HG02610 (cell line): ENCODE results near the gene SLC4A8.
"Not testable (repeated sequence)": the region's sequence is repeated elsewhere in the genome, so short reads cannot be mapped to it uniquely, and the experiment has no call there.

Experiments used
- ATAC-seq: cut with Tn5 transposase; IDR thresholded peaks from one replicate; pipeline ENCODE4 v1.9.1; 2021; ENCODE audit warnings: mild to moderate bottlenecking, moderate library complexity; ENCODE audit not compliant: unreplicated experiment

SLC4A8 gene

DNA sequence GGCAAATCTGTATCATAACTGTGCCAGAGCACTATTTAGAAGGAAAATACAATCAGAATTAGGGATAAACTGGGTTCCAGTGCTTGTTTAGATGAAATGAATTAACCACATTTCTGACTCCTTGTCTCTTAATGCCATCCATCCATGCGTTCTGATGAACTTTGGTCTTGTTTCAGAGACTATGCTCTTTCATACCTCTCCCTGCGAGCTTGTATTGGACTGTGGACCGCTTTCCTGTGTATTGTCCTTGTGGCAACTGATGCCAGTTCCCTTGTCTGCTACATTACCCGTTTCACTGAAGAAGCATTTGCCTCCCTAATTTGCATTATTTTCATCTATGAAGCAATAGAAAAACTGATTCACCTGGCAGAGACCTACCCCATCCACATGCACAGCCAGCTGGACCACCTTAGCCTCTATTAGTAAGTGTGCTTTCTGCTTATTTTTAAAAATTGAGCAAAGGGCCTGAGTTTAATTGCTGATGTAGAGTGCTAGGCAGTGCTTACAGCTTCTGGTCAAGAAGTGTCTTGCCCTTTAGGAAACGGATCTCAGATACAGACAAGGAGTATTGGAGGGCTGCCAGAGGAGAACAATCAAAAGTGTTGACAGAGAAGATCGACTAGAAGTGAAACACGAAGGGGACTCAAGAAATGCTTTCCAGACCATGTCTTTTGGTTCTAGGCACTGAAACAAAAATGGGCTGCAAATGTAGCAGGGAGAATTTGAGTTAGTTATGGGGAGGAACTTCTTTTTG is 46.7 kb downstream of the SLC4A8 start:
- ATAC-seq = no peak

DNA sequence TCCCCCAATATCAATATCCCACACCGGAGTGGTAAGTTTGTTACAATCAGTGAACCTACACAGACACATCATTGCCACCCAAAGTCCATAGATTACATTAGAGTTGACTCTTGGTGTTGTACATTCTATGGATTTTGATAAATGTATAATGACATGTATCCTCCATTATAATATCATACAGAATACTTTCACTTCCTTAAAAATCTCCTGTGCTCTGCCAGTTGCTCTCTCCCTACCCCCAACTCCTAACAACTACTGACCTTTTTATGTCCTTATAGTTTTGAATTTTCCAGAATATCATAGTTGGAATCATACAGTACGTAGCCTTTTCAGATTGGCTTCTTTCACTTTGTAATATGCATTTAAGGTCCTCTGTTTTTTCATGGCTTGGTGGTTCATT is 48.4 kb downstream of the SLC4A8 start:
- no peak for ATAC-seq

DNA sequence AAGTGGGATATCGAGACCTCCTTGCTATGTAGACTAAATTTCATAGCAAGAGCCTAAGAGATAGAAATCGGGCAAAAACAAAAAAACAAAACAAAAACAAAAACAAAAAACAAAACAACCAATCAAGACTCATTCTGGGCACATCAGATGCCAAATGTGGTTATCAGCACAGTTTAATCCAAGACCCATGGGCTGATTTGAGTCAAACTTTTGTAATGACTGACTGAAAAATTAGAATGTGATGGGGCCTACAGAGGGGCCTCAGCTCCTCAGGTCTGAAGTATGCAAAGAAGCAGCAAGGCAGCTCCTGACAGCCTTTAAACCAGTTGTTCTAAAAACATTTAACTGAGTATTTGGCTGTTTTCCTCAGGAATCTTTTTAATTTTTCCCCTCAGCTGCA is 49.3 kb downstream of the SLC4A8 start:
- no peak for ATAC-seq

DNA sequence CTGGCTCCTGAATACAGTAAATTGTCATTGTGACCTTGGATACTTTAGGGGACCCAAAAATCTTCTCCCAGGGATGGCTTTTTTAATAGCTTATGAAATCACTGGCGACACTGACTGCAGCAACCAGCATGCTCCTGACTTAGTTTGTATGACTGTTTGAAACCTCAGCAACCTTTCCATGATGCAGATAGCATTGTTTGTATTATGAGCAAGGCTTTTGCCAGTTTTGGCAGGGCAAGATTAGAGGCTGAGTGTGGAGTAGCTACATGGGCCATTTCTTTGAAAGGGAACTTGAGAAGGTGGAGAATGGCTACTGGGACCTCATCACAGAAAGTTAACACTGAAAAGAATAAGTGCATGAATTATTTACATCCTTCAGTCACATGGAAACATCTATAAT is 50.9 kb downstream of the SLC4A8 start:
- ATAC-seq = no peak

DNA sequence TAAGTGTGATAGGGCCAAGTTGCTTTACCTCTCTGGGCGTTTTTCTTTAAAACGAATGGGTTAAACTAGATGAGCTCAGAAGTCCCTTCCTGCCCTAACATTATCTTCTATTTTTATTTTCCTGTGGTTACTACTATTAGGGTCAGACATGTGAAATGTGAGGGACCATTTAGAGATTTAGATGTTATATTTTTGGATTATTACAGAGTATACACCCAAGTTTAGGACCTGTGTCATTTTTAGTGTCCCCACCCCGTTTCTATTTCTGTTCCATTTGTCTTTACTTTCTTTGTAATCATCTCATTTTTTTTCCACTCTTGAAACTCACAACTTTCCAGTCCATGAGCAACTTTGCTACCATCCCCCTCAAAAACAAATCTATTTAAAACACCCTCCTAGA is 56.3 kb downstream of the SLC4A8 start:
- ATAC-seq = no peak

DNA sequence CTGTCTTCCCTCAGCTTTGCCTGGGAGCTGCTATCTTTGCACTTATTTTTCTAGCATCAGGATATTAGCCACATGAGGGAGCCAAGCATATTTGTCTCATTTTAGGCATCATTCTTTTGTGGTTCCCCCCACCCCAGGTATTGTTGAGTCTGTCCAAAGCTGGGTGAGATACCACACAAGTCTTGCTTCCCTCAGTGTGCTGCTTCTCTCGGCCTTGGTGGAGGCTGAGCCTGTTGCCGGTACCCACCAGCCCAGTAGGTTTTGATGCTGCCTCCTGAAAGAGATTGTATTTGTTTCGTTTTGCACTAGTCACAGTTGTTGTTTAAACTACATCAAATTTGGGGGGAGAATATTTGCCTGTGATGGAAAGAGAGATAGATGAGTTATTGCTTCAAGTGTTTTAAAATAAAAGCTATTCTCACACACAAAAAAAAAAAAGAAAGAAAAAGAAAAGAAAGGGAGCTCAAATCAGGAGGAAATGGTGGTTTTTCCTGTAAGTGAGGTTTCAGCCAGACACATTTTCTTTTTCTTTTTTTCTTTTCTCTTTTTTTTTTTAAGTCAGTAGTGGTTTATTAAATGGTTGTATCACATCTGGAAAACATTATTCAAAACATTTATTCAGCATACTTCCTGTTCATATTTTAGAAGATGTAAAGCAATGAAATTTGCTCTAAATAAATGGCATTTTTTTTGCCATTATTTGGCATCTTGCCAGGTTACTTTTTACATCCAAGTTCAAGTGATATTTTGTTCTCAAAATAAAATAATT is 58.5 kb downstream of the SLC4A8 start:
- ATAC-seq = no peak

DNA sequence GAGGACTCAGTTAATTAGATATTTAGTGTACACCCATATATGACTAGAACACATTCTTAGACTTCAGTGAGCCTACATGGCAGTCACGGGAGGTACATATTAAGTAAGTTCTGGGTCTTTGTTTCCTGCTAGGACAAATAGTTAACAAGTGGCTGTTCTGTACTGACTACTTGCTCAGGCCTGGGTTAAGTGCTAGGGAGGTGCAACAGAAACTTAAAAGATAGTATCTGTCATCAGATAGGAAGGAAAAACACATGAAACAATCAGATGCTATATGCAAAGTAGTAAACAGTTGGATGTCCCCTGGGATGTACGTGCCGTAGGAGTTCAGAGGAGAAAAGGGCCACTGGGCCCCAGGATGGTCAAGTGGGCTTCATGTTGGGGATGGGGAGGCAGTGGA is 59.5 kb downstream of the SLC4A8 start:
- no peak for ATAC-seq

DNA sequence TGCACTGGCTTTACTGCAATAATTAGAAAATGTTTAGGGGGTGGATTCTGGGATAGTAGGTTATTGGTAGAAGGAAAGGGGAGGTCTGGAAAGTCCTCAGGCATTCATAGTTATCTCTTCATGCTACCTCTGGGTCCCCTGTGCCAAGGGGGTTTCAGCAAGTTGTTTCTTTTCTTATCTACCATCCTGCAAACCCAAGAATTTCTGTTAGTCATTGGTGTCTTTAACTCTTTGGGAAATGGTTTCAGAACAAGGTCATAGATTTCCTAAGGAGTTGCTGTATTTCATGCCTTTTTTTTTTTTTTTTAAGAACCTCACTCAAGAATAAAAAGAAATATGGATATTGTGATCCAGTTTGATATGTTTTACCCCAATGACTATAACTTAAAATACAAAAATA is 63.6 kb downstream of the SLC4A8 start:
- no peak for ATAC-seq

DNA sequence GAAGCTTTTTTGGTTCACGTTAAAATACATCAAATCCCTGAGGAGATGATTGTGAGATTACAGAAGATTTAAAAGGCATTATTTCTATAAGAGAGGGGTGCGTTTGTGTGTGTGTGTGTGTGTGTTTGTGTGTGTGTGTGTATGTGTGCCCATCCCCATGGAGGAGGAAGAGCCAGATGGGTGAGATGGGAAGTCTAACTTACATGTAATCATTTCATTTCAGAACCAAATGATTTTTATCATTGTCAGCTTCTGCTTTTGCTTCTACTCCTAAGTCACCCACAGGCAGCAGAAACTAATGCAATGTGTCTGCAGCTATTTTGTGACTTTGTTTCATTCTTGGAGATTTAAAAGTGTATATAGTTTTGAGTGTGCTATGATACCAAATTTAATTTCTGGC is 68.7 kb downstream of the SLC4A8 start:
- ATAC-seq = no peak

DNA sequence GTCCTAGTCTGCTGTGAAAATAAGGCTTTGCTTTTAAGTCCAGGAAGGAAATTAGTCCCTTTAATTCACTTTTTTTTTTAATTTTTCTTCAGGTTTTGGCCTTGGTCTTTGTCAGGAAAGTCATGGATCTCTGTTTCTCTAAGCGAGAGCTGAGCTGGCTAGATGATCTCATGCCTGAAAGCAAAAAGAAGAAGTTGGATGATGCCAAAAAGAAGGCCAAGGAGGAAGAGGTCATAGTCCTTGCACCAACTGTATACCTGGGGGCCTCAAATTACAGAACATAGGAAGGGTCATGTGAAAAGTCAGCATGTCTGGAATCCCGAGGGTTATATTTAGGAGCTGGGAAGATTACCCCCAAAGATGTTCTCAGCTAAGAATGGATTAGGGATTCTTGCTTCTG is 72.3 kb downstream of the SLC4A8 start:
- ATAC-seq = no peak

DNA sequence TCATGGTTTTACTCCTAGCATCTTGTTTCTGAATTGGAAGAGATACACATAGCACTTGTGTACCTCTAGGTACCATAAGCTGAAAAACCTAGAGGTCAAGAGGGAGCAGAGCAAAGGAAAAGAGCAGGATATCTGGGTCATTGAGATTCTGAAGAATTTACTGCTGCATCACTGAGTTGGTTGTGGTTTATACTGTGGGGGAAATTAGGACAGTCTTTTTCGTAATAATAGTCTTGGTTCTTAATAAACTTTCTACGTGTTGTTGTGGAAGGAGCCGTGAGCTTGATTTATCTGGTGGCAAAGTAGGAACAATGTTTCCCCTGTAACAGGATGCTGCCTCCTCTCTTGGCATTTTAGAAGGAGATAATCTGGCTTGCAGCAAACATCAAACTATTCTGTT is 80.2 kb downstream of the SLC4A8 start:
- no peak for ATAC-seq

DNA sequence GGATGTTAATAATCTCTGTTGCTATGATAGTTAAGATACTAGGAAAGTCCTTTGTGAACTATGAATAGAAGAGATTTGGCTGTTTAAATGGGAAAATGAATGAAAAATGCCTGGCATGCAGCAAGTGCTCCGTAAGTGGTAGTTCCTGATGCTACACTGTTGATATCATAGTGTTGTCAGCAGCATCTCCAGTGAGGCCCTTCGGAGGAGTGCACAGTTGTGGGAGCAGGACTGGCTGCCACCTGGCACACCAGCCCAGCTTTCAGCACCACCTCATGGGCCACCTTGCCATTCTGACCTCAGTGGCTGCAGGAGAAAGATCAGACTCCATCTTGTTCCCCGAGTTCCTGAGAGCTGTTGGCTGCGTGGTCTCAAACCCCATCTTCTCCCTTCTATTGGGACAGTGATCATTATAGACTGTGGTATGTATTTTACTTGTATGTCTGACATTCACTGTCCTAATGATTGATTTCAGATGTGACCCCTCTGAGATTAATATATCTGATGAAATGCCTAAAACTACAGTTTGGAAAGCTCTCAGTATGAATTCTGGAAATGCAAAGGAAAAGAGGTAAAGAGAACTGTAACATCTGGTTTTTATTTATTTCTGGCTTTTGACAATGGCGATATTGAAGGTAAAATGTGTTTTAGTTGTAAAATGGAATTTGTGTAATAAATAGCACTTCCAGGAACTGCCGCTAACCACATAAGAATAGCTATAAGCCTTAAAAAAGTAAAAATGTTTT is 80.9 kb downstream of the SLC4A8 start:
- ATAC-seq = no peak

DNA sequence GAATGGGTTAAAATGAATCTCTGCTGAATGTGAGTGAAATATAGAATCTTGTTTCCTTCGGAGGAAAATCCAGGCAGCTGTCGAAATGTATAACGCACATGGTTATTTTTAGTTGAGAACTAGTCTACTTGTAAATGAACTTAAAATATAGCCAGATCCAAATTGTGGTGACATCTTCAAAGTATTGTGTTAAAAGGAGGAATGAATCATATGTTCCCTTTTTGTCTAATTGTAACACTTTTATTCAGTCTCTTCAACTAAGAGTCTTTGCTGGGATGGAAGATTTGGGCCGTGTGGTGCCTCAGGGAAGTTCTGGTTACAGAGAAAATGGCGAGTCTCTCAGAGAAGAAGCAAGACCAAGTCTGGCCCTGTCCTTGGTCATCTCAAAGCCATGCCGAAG is 82.5 kb downstream of the SLC4A8 start:
- no peak for ATAC-seq

DNA sequence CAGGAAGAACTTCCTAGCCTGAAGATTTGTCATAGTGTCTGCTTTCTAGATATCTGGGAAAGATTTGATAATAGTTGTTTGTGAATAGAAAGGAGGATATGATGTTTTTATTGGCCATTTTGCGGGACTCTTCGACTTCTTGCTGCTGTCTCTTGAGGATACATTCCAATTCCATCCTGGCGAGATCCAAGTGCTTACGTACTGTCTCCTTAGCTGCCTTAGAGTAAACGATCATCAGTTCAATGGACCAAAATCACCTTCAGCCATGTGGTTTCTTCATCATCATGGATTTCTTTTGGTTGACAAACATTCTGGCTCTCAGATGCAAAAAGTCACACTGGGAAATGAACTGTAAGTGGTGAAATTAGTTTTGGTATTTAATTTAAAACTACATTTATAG is 83.7 kb downstream of the SLC4A8 start:
- ATAC-seq = no peak

DNA sequence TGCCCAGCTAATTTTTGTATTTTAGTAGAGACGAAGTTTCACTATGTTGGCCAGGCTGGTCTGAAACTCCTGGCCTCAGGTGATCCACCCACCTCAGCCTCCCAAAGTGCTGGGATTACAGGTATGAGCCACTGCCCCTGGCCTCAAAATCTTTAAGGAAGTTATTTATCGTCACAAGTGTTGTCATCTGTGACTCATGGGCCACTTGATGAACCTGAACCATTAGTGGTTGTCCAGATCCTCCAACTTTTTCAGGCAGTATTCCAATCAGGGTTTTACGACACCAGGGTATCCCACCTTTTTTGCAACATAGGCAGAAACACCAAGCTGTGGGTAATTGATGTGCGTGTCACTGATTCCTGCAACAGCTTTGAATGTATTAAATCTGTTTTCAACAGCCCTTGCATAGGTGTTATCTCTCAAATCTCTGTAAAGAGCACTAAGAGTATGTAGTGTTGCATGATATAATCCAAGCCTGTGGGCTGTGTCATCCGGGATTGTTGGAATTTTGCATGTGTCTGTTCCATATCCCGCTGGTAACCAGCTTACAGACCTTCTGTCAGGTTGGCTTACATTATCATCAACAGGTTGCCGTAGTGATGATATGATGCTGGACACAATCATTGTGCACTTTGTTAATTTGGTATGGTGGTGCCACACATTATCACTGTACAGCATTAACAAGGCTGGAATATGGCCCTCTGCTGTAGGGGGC is 87.1 kb downstream of the SLC4A8 start:
- ATAC-seq = no peak

DNA sequence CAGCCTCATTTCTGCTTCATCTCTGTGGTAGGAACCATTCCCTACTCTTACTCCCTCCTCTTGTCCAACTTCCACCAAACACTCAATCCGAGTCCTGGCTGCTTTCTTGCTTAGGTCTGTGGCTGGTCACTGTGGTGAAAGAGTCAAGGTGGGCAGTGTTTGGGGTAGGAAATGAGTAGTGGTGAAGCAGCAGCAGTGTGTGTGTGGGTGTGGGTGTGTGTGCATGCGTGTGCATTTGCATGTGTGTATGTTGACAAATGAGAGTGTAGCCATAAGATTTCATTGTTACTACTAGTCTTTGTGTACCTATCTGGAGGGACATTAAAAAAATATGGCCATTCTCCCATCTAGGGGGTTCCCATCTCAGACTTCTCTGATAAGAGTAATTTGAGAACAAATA is 87.8 kb downstream of the SLC4A8 start:
- ATAC-seq = peak; percentile 50

DNA sequence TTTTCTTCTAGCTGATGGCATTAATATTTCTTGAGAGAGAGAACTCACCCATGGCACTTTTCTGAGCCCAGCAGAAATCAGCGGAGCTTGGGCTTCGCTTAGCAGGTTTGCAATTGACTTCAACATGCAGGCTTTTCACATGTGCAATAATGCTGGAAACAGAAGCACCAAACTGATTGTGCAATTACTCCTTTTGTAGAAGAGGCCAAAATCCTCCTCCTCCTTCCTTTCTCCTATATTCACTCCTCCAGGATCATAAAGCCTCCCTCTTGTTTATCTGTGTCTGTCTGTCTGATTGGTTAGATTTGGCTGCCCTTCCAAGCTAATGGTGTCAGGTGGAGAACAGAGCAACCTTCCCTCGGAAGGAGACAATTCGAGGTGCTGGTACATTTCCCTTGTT is 90.4 kb downstream of the SLC4A8 start:
- not testable (repeated sequence) for ATAC-seq

DNA sequence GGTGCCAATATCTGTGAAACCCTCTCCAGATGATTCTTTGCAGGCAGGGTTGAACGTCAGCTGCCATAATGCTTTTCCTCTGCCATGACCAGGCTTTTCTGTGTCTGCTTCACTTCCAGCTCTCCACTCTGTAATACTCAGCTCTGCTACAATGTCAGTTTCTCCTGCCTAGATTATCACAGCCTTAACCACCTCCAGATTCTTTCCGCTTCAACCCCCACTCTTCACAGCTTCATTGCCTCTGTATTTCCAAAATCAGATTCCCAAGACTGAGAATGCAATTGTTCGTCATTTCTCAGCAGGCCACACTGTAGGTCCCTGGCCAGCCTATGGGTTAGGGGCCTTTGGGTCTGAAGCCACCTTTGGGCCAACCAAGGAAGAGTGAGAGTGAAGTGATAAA is 92.7 kb downstream of the SLC4A8 start:
- no peak for ATAC-seq

DNA sequence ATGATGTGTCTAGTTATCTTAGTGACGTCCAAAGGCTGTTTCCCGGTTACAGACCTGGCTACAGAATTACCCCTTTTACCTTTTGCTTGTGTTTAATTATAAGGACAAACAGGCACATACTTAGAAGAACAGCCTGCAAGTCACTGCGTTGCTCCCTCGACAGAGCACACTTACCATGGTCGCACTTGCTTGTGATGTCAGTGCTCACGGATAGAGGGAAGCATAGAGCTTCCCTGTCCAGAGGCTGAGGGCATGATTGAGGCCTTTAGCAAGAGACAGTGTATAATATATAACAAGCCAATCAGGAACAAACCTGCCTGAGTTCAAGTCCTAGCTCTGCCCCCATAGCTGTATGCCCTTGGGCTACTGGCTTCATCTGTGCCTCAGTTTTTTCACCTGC is 93.2 kb downstream of the SLC4A8 start:
- ATAC-seq = no peak

DNA sequence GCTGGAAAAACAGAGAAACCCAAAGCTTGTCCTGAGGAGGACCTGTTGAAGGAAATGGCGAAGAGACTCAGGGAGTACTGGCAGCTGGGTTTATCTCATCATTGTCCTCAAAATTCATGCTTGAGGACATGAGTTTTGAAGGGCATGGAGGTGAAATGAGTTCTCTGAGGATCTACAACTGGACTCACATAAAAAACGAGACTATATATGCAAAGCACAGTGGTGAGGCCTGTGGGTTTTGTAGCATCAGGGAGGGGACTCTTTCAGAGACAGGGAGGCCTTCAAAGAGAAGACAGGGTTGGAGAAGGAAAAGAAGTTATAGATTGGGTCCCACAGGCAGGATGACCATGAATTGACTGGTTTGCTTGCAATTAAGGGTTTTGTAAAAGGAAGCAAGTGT is 95.1 kb downstream of the SLC4A8 start:
- ATAC-seq = no peak

DNA sequence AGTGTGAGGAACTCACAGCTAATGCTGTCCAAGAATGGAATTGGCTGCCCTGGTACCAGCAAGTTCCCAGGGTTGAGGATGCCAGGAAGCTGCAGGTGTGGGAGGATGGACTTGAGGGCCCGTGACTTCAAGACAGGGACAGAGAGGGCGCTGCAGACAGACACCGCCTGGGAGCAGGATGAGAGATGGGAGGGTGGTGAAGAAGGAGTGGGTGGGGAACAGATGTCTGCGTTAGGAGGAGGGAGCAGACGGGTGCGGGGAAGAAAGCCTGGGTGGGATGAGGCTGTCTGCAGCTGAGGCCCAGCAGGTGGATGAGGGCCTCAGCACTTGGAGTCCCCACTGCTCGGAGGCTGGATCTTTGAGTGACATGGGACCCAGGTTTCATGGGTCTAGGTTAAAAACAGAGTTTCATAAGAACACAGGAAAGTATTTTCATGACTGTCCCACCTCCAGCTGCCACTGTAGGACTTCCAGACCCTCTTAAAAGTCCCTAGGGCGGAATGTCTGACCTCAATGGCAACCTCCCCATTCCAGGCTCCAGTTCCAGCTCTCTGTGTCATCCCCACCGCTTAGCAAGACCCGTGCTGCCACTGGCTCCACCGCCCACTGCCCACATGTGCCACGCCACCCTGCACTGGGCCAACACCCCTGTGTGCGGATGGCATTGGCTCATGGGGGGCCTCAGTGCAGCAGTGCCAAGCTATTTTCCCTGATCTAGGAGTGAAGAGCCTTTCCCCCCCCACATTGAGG is 96.1 kb downstream of the SLC4A8 start:
- ATAC-seq = no peak
